SJCRH30 (cell line): Measurements from ENCODE around the gene AHI1. TPM values are rescaled to one million over a fixed set of nuclear protein-coding genes. Genes with fewer than 3 reads are reported as not detected.
A peak's percentile ranks its signal among the peaks of the same experiment; 100 is the strongest.
"Not testable (repeated sequence)": the region's sequence is repeated elsewhere in the genome, so short reads cannot be mapped to it uniquely, and the experiment has no call there.

Source experiments
- DNase-seq, 2 experiments: peaks; one replicate each; pipeline ENCODE4 v3.0.0-alpha.2; 2015 to 2020
- H3K27ac ChIP-seq: fragments of 250-450 bp; sonication (Bioruptor Pico); 2 replicates; pipeline ENCODE4 v1.5.1; 2020; ENCODE audit warnings: mild to moderate bottlenecking, moderate library complexity
- H3K27me3 ChIP-seq: fragments of 250-450 bp; sonication (Bioruptor Pico); 2 replicates; pipeline ENCODE4 v1.5.1; 2020; ENCODE audit warnings: mild to moderate bottlenecking, moderate library complexity
- H3K36me3 ChIP-seq: fragments of 250-450 bp; sonication (Bioruptor Pico); 2 replicates; pipeline ENCODE4 v1.5.1; 2020; ENCODE audit warnings: mild to moderate bottlenecking, moderate library complexity
- H3K4me1 ChIP-seq: fragments of 250-450 bp; sonication (Bioruptor Pico); 2 replicates; pipeline ENCODE4 v1.5.1; 2020; ENCODE audit warnings: mild to moderate bottlenecking, moderate library complexity
- H3K4me3 ChIP-seq: fragments of 250-450 bp; sonication (Bioruptor Pico); 2 replicates; pipeline ENCODE4 v1.5.1; 2020; ENCODE audit warnings: mild to moderate bottlenecking, moderate library complexity
- H3K9me3 ChIP-seq: fragments of 250-450 bp; sonication (Bioruptor Pico); replicated peaks from 2 replicates; pipeline ENCODE4 v1.5.1; 2020; ENCODE audit warnings: mild to moderate bottlenecking, moderate library complexity
- total RNA-seq: library from RNA; depleted of rRNA; stranded (reverse); fragments of >200 nt; shearing (Covaris generic); gene quantifications from 2 replicates; pipeline ENCODE4 v1.2.3, GENCODE V29; 2014

The AHI1 gene
- total RNA-seq, 1 experiment from 2014 or later, result 17.8 TPM

DNA sequence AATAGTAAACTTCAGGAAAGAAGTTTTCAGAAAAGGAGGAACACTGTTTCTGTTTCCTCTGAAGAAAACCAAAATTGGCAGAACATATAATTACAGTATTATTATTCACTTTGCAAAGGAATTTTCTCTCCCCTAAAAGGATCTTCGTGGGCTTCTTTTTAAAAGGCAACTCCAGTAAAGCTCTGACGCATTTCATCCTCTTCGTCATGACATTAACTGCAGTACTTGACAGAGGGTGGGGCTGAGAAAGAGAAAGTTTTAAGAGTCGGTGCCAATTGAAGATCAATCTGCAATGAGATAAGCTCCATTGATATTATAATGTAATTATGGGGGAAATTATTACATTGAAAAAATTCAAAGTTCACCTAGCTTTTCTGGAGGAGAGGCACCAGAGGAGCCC, 240.7 kb downstream of the AHI1 start:
- Histone ChIP-seq H3K4me1 (no peaks in the 10 kb centered on the region), H3K27ac (no peak overlapping the region), H3K36me3 (no peaks in the 10 kb centered on the region), H3K4me3 (no peak overlapping the region), H3K9me3 (no peaks in the 10 kb centered on the region), H3K27me3 (no peaks in the 10 kb centered on the region)
- DNase-seq, result no peak

DNA sequence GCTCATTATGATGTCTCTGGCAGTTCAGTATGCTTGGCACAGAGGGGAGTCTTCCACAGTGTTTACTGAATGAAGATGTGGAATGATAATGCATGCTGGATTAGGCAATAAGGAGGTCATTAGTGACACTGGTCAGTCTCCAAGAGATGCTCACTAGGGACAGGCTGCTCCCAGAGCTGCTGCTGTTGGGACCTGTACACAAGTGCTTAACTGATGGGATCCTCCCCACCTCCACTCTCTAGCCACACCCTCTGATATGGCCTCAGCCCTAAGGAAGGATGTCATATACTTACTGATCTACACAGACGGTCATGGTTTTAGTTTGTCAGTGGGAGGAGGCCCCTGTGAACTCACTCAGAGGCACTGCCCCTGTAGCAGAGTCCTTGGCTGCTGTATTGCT, 243.1 kb downstream of the AHI1 start:
- Histone ChIP-seq H3K4me3 (no peak overlapping the region), H3K4me1 (no peaks in the 10 kb centered on the region), H3K9me3 (no peaks in the 10 kb centered on the region), H3K27ac (no peak overlapping the region), H3K36me3 (no peaks in the 10 kb centered on the region), H3K27me3 (no peaks in the 10 kb centered on the region)
- DNase-seq, result no peak

DNA sequence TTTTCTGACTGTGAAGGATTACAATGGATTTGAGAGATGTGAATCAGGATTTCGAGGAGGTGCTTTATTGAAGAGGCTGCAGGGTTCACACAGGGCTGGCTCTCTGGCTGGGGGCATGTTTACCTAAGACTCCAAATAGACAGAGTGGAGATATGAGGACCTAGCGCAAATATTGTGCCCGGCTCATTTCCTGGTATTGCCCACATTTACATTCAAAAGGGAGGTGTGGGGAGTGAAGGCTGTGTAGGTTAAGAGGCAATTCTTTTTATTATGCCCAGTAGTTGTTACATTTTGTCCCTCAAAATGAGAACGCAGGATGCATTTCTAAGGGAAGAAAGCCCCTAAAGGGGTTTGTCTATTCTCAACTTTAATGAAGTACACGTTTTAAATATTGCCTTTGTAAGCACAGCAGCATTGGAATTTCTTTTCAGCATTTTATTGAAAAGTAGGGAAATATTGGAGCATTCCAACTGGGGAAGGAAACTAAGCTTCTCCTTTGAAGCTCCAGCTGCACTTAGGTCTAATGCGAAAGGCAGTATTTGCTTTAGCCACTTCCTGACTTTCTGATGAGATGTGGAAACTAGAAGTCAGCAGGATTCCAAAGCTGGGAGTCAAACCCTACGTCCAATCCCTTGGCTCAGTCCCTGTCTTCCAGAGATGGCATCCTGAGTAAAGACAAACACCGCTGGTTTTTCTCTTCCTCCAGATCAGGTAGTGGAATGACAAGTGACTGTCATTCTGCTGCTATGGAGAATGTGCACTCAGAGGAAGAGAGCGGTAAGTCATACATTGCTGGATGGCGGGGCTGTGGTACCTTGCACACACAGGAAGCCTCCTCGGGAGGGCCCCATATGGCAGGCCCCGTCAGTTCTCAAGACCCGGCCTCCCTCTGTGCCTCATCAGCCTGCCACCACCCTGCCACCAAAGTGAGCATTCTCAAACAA, 245.8 kb downstream of the AHI1 start:
- Histone ChIP-seq H3K36me3 (no peaks in the 10 kb centered on the region), H3K27me3 (no peaks in the 10 kb centered on the region), H3K27ac (no peak overlapping the region), H3K9me3 (no peaks in the 10 kb centered on the region), H3K4me1 (no peaks in the 10 kb centered on the region), H3K4me3 (no peak overlapping the region)
- DNase-seq, result no peak

DNA sequence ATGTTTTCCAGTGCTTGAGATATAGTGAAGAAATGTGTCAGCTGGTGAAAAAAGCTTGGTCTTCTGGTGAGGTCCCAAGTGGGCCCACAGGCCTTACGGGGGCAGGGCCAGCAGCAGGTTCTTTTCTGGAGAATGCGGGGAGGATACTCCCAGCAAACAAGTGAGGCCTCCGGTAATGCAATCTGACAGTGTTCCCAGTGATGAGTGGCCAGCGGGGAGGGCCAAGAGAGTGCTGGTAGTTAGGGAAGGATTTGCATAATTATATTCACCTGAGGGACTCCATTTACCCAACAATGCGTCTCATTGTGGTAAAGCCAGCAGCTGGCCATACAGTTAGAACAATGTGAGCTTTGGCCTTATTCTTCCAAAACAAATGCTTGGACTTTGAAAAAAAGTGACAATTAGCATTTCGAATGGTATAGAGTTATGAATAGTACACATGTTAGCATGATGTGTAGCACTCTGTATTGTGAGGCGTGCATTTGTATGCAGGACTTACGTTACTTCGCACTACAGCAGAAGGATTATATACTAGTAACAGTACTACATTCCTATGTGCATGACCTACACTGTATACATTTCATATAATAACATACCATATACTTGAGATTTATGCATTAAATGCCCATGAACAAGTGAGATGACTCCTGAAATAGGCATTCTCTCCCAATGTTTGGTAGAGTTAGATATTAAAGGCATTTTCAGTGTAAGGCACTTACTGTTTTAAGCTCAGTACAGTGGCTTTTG, 246.6 kb downstream of the AHI1 start:
- no peaks in the 10 kb centered on the region for H3K4me1 ChIP-seq
- no peak for DNase-seq
- no peaks in the 10 kb centered on the region for H3K27me3 ChIP-seq
- no peaks in the 10 kb centered on the region for H3K36me3 ChIP-seq
- H3K9me3 ChIP-seq, result no peaks in the 10 kb centered on the region
- no peak overlapping the region for H3K4me3 ChIP-seq
- H3K27ac ChIP-seq, result no peak overlapping the region

DNA sequence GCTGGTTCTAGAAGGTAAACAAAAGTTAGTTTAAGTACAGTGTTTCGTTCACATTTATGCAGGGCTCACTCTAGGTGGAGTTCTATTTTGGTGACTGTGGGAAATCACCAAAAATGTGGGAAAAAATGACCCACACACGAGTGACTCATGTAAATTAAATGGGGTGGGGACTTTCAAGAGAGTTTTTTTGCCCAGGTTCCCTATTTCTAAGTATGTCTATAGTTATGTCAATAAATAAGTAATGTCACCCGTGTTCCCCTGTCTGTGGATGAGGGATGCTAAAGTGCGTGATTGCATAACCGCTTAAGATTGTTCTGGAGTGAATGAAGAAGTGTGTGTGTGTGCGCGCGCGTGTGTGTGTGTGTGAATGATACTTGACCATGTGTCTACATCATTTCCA, 247.3 kb downstream of the AHI1 start:
- no peaks in the 10 kb centered on the region for H3K9me3 ChIP-seq
- no peaks in the 10 kb centered on the region for H3K27me3 ChIP-seq
- no peak overlapping the region for H3K4me3 ChIP-seq
- DNase-seq, result no peak
- H3K4me1 ChIP-seq, result no peaks in the 10 kb centered on the region
- H3K27ac ChIP-seq, result no peak overlapping the region
- no peaks in the 10 kb centered on the region for H3K36me3 ChIP-seq

DNA sequence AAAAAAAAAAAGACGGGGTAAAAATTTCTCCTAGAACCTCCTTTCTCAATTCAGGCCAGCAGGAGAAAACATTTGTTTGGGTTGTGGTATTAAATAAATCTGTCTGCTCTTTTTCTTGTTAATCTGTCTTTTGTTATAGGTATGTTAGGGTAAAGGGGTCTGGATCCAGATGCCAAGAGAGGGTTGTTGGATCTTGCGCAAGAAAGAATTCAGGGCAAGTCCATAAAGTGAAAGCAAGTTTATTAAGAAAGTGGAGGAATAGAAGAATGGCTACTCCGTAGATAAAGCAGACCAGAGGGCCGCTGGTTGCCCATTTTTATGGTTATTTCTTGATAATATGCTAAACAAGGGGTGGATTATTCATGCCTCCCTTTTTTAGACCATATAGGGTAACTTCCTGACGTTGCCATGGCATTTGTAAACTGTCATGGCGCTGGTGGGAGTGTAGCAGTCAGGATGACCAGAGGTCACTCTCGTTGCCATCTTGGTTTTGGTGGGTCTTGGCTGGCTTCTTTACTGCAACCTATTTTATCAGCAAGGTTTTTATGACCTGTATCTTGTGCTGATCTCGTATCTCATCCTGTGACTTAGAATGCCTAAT, 251.0 kb downstream of the AHI1 start:
- not testable (repeated sequence) for H3K4me1 ChIP-seq

DNA sequence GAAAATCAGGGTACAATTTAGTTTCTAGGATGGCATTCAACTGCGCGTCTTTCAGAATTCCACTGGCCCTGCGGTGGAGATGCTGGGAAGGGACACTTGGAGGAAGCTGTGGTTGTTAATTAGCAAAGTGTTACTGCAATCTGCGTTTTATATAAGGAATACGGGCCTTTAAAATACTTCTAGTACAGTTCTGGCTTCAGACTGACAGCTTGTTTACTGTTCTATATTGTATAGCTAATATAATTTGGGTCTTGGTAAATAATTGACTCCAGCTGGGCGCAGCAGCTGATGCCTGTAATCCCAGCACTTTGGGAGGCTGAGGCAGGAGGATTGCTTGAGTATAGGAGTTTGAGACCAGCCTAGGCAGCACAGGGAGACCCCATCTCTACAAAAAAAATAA, 252.7 kb downstream of the AHI1 start:
- Histone ChIP-seq H3K27ac (no peak overlapping the region), H3K4me1 (no peaks in the 10 kb centered on the region), H3K9me3 (no peaks in the 10 kb centered on the region), H3K4me3 (no peak overlapping the region), H3K36me3 (no peaks in the 10 kb centered on the region), H3K27me3 (no peaks in the 10 kb centered on the region)
- DNase-seq, result no peak

More for the DNA sequence above, 251.0 kb downstream of the AHI1 start:
- not testable (repeated sequence) for H3K9me3 ChIP-seq, H3K27ac ChIP-seq, H3K4me3 ChIP-seq, H3K27me3 ChIP-seq, DNase-seq, H3K36me3 ChIP-seq

DNA sequence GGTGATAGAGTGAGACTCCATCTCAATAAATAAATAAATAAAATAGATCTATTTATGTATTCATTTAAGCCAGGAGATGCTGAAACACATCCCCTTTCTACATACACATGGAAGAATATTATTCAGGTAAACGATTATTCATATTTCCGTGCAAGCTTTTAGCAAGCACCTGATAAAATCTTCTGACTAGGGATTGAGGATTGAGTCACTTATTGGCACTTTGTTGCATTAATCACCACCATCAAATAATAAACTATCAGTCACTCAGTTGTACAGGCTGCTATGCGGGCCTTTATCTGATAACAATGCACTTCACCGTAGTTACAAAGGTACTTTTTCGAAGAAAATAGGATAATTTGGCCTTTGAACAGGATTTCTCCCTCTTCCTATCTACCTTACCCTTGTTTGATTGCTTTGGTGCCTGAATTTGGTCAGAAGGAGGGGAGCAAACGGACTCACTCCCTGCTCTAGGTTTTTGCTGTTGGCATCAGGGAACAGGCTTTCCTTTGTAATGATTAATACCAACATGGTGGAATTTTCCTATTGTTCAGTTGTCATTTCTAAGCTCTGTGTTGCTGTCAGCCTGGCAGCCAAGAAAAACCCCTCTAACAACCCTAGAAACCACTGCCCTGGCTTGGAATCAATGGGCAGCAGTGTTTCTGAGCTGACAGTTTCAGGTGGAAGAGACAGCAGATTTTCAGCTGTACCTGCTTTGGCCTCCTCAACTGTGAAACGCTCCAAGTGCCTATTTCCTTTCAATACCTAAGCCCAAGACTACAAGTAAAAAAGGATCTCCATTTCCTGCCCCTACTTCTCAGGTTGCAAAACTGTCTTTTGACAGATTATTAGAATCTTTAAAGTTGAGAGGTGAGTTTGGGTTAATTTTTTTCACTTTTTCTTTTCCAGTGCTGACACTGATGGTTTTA, 253.4 kb downstream of the AHI1 start:
- H3K4me3 ChIP-seq, result no peak overlapping the region
- H3K36me3 ChIP-seq, result no peaks in the 10 kb centered on the region
- H3K4me1 ChIP-seq, result no peaks in the 10 kb centered on the region
- H3K9me3 ChIP-seq, result no peaks in the 10 kb centered on the region
- no peak for DNase-seq
- H3K27me3 ChIP-seq, result no peaks in the 10 kb centered on the region
- no peak overlapping the region for H3K27ac ChIP-seq

DNA sequence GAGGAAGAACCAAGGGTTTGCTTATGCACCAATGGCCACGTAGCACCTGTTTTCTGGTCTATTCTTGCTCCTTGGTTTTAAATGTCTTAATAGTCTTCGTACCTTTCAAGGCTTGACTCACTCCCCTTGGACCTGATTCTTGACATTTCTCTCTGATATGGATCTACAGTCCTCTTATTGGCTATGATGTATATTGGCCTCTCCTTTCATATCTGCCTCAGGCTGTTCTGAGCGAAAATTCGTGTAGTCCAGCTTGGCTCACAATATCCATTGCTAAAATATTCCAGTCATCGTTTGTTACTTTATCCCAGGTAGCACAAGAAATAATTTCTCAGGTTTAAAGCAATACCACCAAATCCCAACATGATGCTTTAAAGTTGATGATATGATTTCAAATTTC, 256.8 kb downstream of the AHI1 start:
- Histone ChIP-seq H3K36me3 (no peaks in the 10 kb centered on the region), H3K4me3 (no peak overlapping the region), H3K9me3 (no peaks in the 10 kb centered on the region), H3K27ac (no peak overlapping the region), H3K4me1 (no peaks in the 10 kb centered on the region), H3K27me3 (no peaks in the 10 kb centered on the region)
- DNase-seq, result no peak

DNA sequence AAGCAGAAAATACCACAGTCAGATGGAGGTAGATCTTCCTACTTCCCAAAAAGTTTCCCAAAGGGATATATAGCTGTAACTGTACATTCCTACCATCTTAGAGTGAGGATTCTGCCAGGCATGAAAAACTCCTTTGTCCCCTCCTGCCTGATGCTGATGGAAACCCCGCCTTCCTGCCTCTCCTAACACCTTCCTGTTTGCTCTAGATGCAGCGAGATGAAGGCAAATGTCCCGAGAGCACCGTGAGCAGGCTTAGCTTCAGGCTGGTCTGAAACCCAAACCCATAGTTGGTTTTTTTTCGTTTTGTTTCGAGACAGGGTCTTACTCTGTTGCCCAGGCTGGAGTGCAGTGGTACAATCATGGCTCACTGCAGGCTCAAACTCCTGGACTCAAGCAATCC, 260.8 kb downstream of the AHI1 start:
- no peaks in the 10 kb centered on the region for H3K27me3 ChIP-seq
- DNase-seq, result no peak
- no peak overlapping the region for H3K27ac ChIP-seq
- H3K36me3 ChIP-seq, result no peaks in the 10 kb centered on the region
- no peaks in the 10 kb centered on the region for H3K9me3 ChIP-seq
- H3K4me3 ChIP-seq, result no peak overlapping the region
- no peaks in the 10 kb centered on the region for H3K4me1 ChIP-seq

DNA sequence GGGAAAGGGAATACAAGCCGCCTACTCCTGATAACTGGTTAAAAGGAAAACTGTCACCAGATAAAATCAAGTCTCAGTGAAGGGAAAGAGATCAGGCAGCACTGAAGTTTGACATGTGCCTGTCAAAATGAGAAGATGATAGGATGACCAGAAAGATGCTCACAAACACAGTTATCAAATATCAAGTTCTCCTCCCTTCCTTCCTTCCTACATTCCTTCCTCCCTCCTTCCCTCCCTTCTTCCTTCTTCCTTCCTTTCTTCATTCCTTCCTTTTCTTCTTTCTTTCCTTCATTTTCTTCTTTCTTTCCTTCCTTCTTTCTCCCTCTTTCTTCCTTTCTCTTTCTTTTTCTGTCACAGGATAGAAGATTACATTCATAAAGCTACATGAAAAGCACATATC, 261.2 kb downstream of the AHI1 start:
- Histone ChIP-seq H3K9me3 (no peaks in the 10 kb centered on the region), H3K4me3 (no peak overlapping the region), H3K27ac (no peak overlapping the region)

DNA sequence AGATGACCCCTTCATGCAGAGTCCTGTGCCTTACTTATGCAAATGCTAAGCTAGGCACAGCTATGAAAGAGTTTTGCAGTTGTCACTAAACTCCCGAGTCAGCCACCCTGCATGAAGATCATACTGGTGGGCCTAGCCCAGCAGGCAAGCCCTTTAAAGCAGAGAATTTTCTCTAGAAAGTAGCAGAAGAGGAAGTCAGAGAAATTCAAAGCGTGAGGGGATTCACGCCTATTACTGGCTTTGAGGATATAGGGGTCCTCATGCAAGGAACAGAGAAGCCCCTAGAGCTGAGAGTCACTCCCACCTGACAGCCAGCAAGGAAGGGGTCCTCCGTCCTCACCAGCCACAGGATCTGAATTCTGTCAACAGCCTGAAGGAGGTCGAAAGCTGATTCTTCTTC, 261.8 kb downstream of the AHI1 start:
- no peak overlapping the region for H3K27ac ChIP-seq
- H3K4me3 ChIP-seq, result no peak overlapping the region
- H3K36me3 ChIP-seq, result no peaks in the 10 kb centered on the region
- H3K27me3 ChIP-seq, result no peaks in the 10 kb centered on the region
- DNase-seq, result no peak
- no peaks in the 10 kb centered on the region for H3K4me1 ChIP-seq
- H3K9me3 ChIP-seq, result no peaks in the 10 kb centered on the region

More for the DNA sequence above, 261.2 kb downstream of the AHI1 start:
- Histone ChIP-seq H3K27me3 (no peaks in the 10 kb centered on the region), H3K4me1 (no peaks in the 10 kb centered on the region), H3K36me3 (no peaks in the 10 kb centered on the region)
- DNase-seq, result no peak

DNA sequence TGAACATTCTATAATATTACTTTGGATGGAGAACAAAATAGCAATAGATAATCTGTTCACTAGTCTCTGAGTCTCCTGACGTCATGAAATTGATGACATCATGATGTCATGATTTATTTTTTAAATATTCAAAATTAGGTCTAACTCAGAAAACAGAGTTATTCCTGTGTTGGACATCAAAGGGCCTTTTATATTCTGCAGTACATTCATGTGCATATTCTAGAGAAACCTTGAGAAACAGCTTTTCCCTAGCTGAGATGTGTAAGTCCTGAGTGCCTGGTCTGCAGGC, 263.1 kb downstream of the AHI1 start:
- H3K27ac ChIP-seq, result no peak overlapping the region
- H3K9me3 ChIP-seq, result no peaks in the 10 kb centered on the region
- H3K36me3 ChIP-seq, result no peaks in the 10 kb centered on the region
- no peaks in the 10 kb centered on the region for H3K4me1 ChIP-seq
- no peak for DNase-seq
- H3K4me3 ChIP-seq, result no peak overlapping the region
- H3K27me3 ChIP-seq, result no peaks in the 10 kb centered on the region

DNA sequence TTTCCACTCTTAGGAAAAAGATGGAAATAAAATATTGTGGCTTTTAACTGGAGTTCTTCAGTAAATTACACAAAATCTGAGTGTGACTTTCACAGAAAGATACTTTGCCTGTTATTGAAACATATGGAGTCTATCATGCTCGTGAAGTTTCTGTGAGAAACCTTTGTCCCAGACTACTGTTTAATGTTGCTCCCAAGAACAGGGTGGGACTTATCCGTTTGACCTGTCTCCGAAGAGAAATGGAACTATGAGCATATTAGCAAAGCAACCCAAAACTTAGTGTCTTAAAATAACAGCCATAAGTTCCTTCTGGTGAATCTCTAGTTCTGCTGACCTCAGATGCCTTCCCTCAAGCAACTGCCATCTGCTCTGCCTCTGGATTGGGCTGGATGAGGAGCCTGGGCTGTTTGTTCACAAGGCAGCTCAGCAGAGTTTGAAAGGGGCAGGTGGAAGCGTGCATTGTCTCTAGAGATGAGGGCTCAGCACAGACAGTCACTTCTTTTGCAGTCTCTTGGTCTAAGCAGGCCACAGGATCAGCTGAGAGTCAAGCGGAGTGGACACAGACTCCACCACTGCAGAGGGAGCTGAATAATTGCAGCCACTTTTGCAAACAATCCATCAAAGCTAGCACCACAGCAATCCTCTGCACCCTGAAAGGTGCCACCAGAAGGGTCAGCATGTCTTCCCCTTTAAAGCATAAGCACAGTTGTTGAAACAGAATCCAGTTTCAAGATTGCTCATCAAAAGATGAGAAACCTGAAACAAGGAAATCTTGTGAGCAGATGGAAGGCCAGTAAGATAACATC, 263.7 kb downstream of the AHI1 start:
- no peaks in the 10 kb centered on the region for H3K36me3 ChIP-seq
- no peak overlapping the region for H3K27ac ChIP-seq
- H3K27me3 ChIP-seq, result no peaks in the 10 kb centered on the region
- no peaks in the 10 kb centered on the region for H3K9me3 ChIP-seq
- no peak overlapping the region for H3K4me3 ChIP-seq
- no peaks in the 10 kb centered on the region for H3K4me1 ChIP-seq
- DNase-seq, result peak in 1 of 2 experiments; percentile 9
